IPS-20b (cell line): ENCODE results near the gene PNPLA7.

Source experiments
- H3K27ac ChIP-seq: one replicate; pipeline ENCODE4 v1.5.1; 2013; ENCODE audit warnings: low read length
- H3K27me3 ChIP-seq: 2 replicates; pipeline ENCODE4 v1.6.1; 2013; ENCODE audit warnings: mild to moderate bottlenecking, low read length, inconsistent platforms; ENCODE audit not compliant: insufficient read depth
- H3K36me3 ChIP-seq: 2 replicates; pipeline ENCODE4 v1.6.1; 2013; ENCODE audit warnings: low read depth, mild to moderate bottlenecking, inconsistent platforms, low read length, moderate library complexity; ENCODE audit not compliant: insufficient read depth
- H3K4me1 ChIP-seq: 2 replicates; pipeline ENCODE4 v1.6.1; 2013; ENCODE audit warnings: mild to moderate bottlenecking, control low read depth, inconsistent platforms, low read length, moderate library complexity; ENCODE audit not compliant: insufficient read depth
- H3K4me3 ChIP-seq: 2 replicates; pipeline ENCODE4 v1.5.1; 2013; ENCODE audit warnings: mild to moderate bottlenecking, low read length, inconsistent platforms
- H3K9ac ChIP-seq: 2 replicates; pipeline ENCODE4 v1.6.1; 2013; ENCODE audit warnings: low read depth, mild to moderate bottlenecking, inconsistent platforms, low read length, moderate library complexity
- H3K9me3 ChIP-seq: 2 replicates; pipeline ENCODE4 v1.6.1; 2013; ENCODE audit warnings: mild to moderate bottlenecking, low read depth, low read length, inconsistent platforms; ENCODE audit not compliant: insufficient read depth

The PNPLA7 gene

DNA sequence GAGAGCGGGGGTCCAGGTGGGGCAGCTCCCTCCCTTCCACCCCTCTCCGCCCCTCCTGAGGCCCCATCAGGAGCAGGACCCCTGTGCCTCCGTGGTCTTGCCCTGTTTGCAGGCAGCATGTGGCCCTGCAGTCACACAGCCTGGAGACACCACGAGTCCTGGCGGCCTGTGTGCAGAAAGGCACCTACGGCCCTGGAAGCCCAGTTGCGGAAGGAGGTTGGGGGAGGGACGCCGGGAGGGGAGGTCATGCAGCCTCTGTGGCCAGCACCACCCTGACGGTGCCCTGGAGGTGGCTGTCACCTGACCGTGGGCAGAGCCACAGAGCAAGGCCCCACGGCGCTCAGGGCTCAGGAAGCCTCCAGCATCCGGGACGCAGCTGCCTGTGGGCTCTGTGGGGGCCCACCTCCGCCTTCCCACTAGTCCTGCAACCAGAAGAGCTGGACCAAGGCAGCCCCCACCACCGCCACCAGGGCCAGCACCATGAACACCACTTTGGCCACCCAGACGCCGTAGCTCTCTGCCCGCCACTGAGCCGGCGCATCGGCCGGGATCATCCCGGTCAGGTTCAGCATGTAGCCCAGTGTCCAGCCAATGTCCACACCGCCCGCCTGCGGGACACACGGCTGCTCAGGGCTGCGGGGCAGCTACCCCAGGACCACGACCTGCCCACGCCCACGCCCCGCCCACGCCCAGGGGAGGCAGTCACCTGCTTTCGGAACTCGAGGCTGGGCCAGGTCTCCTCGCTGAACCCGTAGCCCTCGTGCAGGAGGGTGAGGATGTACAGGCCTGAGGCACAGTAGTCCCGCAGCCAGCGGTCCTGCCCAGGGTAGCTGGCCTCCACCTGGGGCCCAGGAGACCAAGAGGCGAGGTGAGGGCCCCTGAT, 115.5 kb downstream of the PNPLA7 start:
- Histone ChIP-seq H3K9ac (no peak overlapping the region), H3K9me3 (no peaks in the 10 kb centered on the region), H3K27me3 (no peaks in the 10 kb centered on the region), H3K36me3 (no peaks in the 10 kb centered on the region), H3K4me3 (no peak overlapping the region), H3K4me1 (no peaks in the 10 kb centered on the region), H3K27ac (no peak overlapping the region)

DNA sequence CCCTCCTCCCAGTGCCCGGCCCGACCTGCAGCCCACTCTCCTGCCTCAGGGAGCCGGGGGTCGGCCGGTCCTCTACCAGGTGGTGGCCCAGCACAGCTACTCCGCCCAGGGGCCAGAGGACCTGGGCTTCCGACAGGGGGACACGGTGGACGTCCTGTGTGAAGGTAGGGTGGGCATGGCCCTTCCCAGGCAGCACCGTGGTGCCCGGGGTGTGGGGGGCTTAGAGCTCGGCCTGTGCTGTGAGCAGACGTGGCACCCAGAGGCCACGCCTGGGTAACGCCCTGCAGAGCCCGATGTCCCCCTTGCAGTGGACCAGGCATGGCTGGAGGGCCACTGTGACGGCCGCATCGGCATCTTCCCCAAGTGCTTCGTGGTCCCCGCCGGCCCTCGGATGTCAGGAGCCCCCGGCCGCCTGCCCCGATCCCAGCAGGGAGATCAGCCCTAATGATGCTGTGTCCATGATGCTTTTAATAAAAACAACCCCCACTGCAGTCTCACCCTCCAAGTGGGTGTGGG, 116.2 kb downstream of the PNPLA7 start:
- Histone ChIP-seq H3K9ac (no peak overlapping the region), H3K4me1 (no peaks in the 10 kb centered on the region)

DNA sequence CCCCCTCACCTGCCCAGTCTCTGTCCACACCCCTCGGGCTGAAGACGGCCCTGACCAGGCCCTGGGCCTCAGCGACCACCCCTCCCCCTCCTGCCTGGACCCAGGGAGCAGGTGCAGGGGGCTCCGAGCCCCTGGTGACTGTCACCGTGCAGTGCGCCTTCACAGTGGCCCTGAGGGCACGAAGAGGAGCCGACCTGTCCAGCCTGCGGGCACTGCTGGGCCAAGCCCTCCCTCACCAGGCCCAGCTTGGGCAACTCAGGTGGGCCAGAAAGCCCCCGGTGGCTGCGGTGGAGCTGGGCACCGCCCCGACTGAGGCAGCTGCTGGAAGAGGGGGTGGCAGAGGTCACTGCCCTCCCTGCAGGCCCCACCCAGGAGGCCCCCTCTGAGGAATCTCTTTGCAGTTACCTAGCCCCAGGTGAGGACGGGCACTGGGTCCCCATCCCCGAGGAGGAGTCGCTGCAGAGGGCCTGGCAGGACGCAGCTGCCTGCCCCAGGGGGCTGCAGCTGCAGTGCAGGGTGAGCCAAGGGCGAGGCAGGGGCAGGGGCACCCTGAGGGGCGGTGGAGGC, 116.8 kb downstream of the PNPLA7 start:
- H3K9me3 ChIP-seq, result no peaks in the 10 kb centered on the region
- no peaks in the 10 kb centered on the region for H3K27me3 ChIP-seq
- no peaks in the 10 kb centered on the region for H3K4me1 ChIP-seq
- no peak overlapping the region for H3K9ac ChIP-seq
- H3K4me3 ChIP-seq, result no peak overlapping the region
- H3K27ac ChIP-seq, result no peak overlapping the region
- no peaks in the 10 kb centered on the region for H3K36me3 ChIP-seq

More for the DNA sequence above, 116.2 kb downstream of the PNPLA7 start:
- no peak overlapping the region for H3K27ac ChIP-seq
- no peak overlapping the region for H3K4me3 ChIP-seq
- H3K36me3 ChIP-seq, result no peaks in the 10 kb centered on the region
- no peaks in the 10 kb centered on the region for H3K9me3 ChIP-seq
- H3K27me3 ChIP-seq, result no peaks in the 10 kb centered on the region

DNA sequence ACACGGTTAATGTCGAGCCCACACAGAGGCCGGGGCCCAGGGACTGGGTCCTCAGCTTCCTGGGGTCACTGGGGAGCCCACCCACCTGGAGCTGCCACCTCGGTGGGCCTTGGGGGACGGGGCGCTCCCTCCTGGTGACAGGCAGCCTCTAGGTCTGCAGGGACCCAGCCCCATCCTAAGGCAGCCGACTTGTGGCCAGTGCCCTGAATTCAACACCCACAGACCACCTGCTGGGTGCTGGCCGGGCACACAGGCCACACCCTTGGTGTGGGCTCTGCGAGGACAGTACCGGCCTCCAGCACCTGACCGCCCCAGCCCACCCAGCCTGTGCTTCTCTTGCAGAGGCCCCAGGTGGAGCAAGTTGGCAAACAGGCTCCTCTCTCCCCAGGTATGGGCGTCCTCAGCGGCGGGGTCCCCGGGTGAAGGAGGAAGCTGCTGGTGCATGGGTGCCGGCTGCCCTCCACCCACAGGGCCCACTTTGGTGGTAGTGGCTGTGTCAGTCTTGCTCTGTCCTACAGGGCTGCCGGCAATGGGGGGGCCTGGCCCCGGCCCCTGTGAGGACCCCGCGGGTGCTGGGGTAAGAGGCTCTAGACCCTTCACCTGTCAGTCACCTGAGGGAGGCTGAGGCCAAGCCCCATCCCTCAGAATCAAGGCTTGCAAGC, 117.4 kb downstream of the PNPLA7 start:
- no peak overlapping the region for H3K27ac ChIP-seq
- no peaks in the 10 kb centered on the region for H3K9me3 ChIP-seq
- H3K4me3 ChIP-seq, result no peak overlapping the region
- no peak overlapping the region for H3K9ac ChIP-seq
- H3K36me3 ChIP-seq, result no peaks in the 10 kb centered on the region
- no peaks in the 10 kb centered on the region for H3K4me1 ChIP-seq
- no peaks in the 10 kb centered on the region for H3K27me3 ChIP-seq

DNA sequence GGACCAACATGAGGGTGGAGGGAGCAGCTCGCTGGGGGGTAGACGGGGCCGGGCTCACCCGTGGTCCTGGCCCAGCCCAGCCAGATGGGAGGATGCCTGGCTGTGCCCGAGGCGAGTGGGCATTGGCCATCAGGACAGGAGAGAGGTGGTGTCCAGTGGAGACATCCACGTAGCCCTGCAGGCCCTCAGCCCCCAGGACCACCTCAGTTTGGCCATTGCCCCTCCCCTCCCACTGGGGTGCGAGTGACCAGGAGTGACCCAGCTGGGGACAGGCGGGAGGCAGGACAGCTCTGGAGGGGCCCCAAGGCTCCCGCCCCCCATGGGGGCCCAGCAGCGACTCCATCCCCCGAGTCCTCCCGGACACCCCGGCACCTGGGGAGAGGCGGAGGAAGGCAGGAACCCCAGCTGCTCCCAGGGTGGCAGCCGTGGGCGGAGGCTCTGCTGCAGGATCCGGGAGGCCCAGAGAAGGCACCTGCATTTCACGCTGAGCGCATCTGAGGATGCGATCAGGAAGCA, 118.7 kb downstream of the PNPLA7 start:
- Histone ChIP-seq H3K9me3 (no peaks in the 10 kb centered on the region), H3K4me1 (no peaks in the 10 kb centered on the region), H3K27ac (no peak overlapping the region), H3K9ac (no peak overlapping the region), H3K36me3 (no peaks in the 10 kb centered on the region), H3K4me3 (no peak overlapping the region), H3K27me3 (no peaks in the 10 kb centered on the region)

DNA sequence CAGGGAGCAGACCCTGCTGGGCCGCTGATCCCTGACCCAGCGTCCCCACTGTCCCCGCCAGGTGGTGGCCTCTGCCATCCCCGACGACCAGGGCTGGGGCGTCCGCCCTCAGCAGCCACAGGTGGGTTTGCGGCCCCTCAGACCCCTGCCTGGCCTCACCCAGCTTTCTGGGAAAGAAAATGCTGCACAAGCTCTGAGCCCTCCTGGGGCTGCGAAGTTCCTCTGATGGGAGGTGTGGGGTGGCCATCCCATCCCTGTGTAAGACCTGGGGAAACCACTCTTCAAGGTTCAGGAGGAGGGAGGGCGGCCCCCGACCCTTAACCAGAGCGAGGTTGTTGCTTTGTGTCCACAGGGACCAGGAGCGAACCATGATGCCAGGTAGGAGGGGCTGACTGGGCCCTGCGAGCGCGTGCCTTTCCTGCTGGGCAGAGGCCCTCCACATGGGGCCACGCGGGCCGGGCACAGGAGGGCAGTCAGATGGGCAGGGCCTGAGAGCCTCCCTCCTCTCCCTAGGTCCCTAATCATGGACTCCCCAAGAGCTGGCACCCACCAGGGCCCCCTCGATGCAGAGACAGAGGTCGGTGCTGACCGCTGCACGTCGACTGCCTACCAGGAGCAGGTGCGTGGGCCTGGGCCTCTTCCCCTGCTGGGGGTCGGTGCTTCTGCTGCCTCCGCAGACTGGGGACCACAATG, 119.3 kb downstream of the PNPLA7 start:
- Histone ChIP-seq H3K9ac (no peak overlapping the region), H3K9me3 (no peaks in the 10 kb centered on the region), H3K4me1 (no peaks in the 10 kb centered on the region)

DNA sequence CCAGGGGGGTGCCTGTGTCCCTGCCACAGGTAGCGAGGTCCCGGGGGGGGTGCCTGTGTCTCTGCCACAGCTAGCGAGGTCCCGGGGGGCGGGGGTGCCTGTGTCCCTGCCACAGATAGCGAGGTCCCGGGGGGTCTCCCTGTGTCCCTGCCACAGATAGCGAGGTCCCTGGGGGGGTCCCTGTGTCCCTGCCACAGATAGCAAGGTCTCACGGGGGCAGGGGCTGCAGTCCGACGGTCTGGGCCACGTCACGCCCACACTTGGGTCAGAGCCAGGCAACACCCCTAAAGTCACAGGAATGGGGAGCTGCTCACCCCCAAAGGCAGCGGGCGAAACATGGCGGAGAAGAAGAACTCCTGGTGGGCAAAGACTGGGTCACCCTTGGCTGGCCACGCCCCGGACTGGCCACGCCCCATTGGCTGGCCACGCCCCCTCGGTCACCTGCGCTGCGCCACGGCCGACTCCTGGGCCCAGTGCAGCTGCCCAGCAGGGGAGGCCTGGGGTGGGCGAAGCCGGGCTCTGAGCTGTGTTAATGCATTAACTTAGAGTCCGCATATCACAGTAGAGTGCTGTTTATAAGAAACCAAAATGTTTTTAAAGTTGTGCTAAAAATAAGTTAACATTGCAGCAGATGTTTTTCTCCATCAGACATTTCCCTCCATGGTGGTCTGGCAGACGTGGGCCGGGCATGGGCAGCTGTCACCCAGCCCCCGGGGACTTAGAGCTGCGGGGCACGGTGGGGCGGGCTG, 120.1 kb downstream of the PNPLA7 start:
- H3K27me3 ChIP-seq, result no peaks in the 10 kb centered on the region
- H3K4me3 ChIP-seq, result no peak overlapping the region
- H3K9ac ChIP-seq, result no peak overlapping the region
- H3K27ac ChIP-seq, result no peak overlapping the region
- H3K4me1 ChIP-seq, result no peaks in the 10 kb centered on the region
- H3K9me3 ChIP-seq, result no peaks in the 10 kb centered on the region
- H3K36me3 ChIP-seq, result no peaks in the 10 kb centered on the region

More for the DNA sequence above, 119.3 kb downstream of the PNPLA7 start:
- no peaks in the 10 kb centered on the region for H3K36me3 ChIP-seq
- H3K4me3 ChIP-seq, result no peak overlapping the region
- H3K27ac ChIP-seq, result no peak overlapping the region
- no peaks in the 10 kb centered on the region for H3K27me3 ChIP-seq

DNA sequence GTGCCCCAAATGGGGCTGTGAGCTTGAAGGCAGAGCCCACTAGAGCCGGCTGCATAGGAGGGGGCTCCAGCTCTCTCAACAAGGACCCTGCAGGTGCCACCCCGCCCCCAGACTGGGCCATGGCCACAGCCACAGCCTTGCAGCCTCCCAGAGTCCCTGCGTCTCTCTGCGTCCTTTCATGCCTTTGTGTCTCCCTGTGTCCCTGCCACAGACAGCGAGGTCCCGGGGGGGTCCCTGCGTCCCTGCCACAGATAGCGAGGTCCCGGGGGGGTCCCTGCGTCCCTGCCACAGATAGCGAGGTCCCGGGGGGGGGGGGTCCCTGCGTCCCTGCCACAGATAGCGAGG, 120.7 kb downstream of the PNPLA7 start:
- Histone ChIP-seq H3K27me3 (peaks cover 3% of the 10 kb centered on the region; the same call in 1 of the 2 replicates), H3K27ac (no peak overlapping the region), H3K4me1 (no peaks in the 10 kb centered on the region), H3K9me3 (no peaks in the 10 kb centered on the region), H3K36me3 (no peaks in the 10 kb centered on the region), H3K4me3 (no peak overlapping the region), H3K9ac (no peak overlapping the region)

DNA sequence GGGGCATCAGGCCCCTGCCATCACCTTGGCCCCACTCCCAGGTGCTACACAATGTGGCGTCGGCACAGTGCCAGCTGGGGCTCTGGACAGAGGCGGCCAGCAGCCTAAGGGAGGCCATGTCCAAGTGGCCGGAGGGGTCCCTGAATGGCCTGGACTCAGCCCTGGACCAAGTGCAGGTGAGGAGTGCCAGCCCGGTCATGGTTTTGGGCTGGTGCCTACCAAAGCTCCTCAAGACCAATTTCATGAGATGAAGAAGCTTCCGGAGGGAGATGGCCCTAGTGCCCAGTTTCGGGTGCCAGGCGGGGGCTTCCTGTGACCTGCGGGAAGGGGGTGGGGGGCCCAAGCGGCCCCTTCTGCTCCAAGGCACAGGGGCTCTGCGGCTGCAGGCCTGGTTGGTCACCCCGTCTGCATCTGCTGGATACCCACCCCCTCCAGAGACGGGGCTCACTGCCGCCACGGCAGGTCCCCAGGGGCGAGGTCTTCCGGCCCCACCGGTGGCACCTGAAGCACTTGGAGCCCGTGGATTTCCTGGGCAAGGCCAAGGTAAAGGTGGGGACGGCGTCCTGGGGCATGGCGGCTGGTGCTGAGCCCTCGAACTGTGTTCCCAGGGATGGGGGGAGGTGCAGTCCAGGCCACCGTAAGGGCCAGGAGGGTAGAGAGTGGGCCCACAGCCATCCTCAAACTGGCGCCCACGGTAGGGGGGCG, 121.2 kb downstream of the PNPLA7 start:
- no peak overlapping the region for H3K4me3 ChIP-seq
- no peaks in the 10 kb centered on the region for H3K36me3 ChIP-seq
- no peaks in the 10 kb centered on the region for H3K4me1 ChIP-seq
- peaks cover 9% of the 10 kb centered on the region; the same call in 1 of the 2 replicates for H3K27me3 ChIP-seq
- no peak overlapping the region for H3K27ac ChIP-seq
- H3K9me3 ChIP-seq, result no peaks in the 10 kb centered on the region
- no peak overlapping the region for H3K9ac ChIP-seq

DNA sequence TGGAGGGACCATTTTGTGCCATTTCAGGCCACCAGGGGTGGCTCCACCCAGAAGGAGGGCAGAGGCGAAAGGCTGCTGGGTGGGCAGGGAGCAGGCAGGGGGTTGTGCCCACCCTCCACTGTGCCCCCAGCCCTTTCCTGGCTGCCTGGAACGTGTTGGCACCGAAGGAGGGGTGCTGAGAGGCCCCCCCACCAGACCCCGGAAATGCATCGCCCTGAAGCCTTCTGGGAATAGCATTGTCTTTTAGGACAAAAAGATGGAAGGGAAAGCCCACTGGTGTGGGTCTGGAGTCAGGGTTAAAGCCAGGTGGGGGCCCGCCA, 121.9 kb downstream of the PNPLA7 start:
- Histone ChIP-seq H3K36me3 (no peaks in the 10 kb centered on the region), H3K4me1 (no peaks in the 10 kb centered on the region), H3K9ac (no peak overlapping the region), H3K27ac (no peak overlapping the region), H3K9me3 (no peaks in the 10 kb centered on the region), H3K27me3 (peaks cover 15% of the 10 kb centered on the region; the same call in 1 of the 2 replicates), H3K4me3 (no peak overlapping the region)
